Esophagus squamous epithelium (tissue), 4 donors: Measurements from ENCODE around the gene ATP13A5.

Source experiments
- POLR2A ChIP-seq, 4 donors: fragments of 450-650 bp; IDR thresholded peaks; one replicate each; pipeline ENCODE4 v1.6.1; 2017; ENCODE audit warnings: antibody characterized with exemption in 4 of 4, mild to moderate bottlenecking in 4 of 4, moderate library complexity in 3 of 4
- TF ChIP-seq, protein P1 (sequence below), 6 experiments: fragments of 450-650 bp in 4 of 6; fragments of 200-600 bp in 2 of 6; sonication (generic) in 2 of 6; IDR thresholded peaks; one replicate each; pipeline ENCODE4 v1.5.1; 2016 to 2019; ENCODE audit warnings: antibody characterized with exemption in 6 of 6, mild to moderate bottlenecking in 4 of 6, moderate library complexity in 4 of 6

GRCh38 chr3:193407112-193407511 is 28.6 kb upstream of the ATP13A5 start:
- TF ChIP-seq, protein P1, sequence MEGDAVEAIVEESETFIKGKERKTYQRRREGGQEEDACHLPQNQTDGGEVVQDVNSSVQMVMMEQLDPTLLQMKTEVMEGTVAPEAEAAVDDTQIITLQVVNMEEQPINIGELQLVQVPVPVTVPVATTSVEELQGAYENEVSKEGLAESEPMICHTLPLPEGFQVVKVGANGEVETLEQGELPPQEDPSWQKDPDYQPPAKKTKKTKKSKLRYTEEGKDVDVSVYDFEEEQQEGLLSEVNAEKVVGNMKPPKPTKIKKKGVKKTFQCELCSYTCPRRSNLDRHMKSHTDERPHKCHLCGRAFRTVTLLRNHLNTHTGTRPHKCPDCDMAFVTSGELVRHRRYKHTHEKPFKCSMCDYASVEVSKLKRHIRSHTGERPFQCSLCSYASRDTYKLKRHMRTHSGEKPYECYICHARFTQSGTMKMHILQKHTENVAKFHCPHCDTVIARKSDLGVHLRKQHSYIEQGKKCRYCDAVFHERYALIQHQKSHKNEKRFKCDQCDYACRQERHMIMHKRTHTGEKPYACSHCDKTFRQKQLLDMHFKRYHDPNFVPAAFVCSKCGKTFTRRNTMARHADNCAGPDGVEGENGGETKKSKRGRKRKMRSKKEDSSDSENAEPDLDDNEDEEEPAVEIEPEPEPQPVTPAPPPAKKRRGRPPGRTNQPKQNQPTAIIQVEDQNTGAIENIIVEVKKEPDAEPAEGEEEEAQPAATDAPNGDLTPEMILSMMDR (IDR thresholded peaks at IDR 0.05), result no peak
- no peak for TF ChIP-seq POLR2A (IDR thresholded peaks at IDR 0.05)
